IMR-90 (cell line): ENCODE data around the gene HMGN1.

Source experiments
- MAZ ChIP-seq: IDR thresholded peaks from 2 replicates; pipeline ENCODE4 v1.6.1; 2012; ENCODE audit warnings: low read depth, mild to moderate bottlenecking, low read length, improper control_type of control experiment, moderate library complexity, borderline replicate concordance
- NFE2L2 ChIP-seq: fragments of 150-350 bp; IDR thresholded peaks from 2 replicates; pipeline ENCODE4 v1.6.1; 2016; ENCODE audit warnings: low read depth, mild to moderate bottlenecking, low read length
- POLR2A ChIP-seq: IDR thresholded peaks from 2 replicates; pipeline ENCODE4 v1.6.1; 2012; ENCODE audit warnings: mild to moderate bottlenecking, low read depth, low read length
- RAD21 ChIP-seq: IDR thresholded peaks from 2 replicates; pipeline ENCODE4 v1.6.1; 2012; ENCODE audit warnings: low read length, improper control_type of control experiment
- RFX5 ChIP-seq: IDR thresholded peaks from 2 replicates; pipeline ENCODE4 v1.8.0; 2012; ENCODE audit warnings: low read depth, mild to moderate bottlenecking, low read length, moderate library complexity
- SMC3 ChIP-seq: fragments of 150-350 bp; IDR thresholded peaks from 2 replicates; pipeline ENCODE4 v1.6.1; 2016; ENCODE audit warnings: low read depth, mild to moderate bottlenecking, antibody characterized with exemption, low read length, moderate library complexity
- USF2 ChIP-seq: fragments of 150-350 bp; IDR thresholded peaks from 2 replicates; pipeline ENCODE4 v1.6.1; 2017; ENCODE audit warnings: mild to moderate bottlenecking, antibody characterized with exemption, low read length, low read depth
- TF ChIP-seq, protein P1 (sequence below): conservative IDR thresholded peaks from 2 replicates; pipeline ENCODE4 v1.5.1; 2012; ENCODE audit warnings: mild to moderate bottlenecking, low read depth, low read length, improper control_type of control experiment
- TF ChIP-seq, protein P2 (sequence below): fragments of 150-350 bp; IDR thresholded peaks from 2 replicates; pipeline ENCODE4 v1.6.1; 2016; ENCODE audit warnings: low read depth, mild to moderate bottlenecking, low read length, moderate library complexity, borderline replicate concordance

- TF ChIP-seq, protein P1, sequence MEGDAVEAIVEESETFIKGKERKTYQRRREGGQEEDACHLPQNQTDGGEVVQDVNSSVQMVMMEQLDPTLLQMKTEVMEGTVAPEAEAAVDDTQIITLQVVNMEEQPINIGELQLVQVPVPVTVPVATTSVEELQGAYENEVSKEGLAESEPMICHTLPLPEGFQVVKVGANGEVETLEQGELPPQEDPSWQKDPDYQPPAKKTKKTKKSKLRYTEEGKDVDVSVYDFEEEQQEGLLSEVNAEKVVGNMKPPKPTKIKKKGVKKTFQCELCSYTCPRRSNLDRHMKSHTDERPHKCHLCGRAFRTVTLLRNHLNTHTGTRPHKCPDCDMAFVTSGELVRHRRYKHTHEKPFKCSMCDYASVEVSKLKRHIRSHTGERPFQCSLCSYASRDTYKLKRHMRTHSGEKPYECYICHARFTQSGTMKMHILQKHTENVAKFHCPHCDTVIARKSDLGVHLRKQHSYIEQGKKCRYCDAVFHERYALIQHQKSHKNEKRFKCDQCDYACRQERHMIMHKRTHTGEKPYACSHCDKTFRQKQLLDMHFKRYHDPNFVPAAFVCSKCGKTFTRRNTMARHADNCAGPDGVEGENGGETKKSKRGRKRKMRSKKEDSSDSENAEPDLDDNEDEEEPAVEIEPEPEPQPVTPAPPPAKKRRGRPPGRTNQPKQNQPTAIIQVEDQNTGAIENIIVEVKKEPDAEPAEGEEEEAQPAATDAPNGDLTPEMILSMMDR: no peak
- TF ChIP-seq NFE2L2 (no peak), USF2 (no peak), POLR2A (no peak), RAD21 (no peak), RFX5 (no peak), MAZ (no peak), SMC3 (no peak)
- TF ChIP-seq, protein P2, sequence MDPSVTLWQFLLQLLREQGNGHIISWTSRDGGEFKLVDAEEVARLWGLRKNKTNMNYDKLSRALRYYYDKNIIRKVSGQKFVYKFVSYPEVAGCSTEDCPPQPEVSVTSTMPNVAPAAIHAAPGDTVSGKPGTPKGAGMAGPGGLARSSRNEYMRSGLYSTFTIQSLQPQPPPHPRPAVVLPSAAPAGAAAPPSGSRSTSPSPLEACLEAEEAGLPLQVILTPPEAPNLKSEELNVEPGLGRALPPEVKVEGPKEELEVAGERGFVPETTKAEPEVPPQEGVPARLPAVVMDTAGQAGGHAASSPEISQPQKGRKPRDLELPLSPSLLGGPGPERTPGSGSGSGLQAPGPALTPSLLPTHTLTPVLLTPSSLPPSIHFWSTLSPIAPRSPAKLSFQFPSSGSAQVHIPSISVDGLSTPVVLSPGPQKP: no peak
These were observed 16.7 kb downstream of the HMGN1 start for GRCh38 chr21:39332175-39332574.
